Measurements from ENCODE around the gene AGBL4.
"Not testable (repeated sequence)": the region's sequence is repeated elsewhere in the genome, so short reads cannot be mapped to it uniquely, and the experiment has no call there.

AGBL4 gene

GRCh38 chr1:48524892-48525467 lies 1498.8 kb downstream of the AGBL4 start:
- FAIRE-seq (no peak), DNase-seq (ENCODE audit: insufficient read length) (no peak)
- no peak for TF ChIP-seq POLR2AphosphoS5 (IDR thresholded peaks at IDR 0.05; ENCODE audit: low read depth, low read length)
- TF ChIP-seq TAF1 (IDR thresholded peaks at IDR 0.05; ENCODE audit: borderline replicate concordance, low read depth, low read length) = no peak
- TF ChIP-seq POLR2A (IDR thresholded peaks at IDR 0.05; ENCODE audit: low read depth, low read length) = no peak

GRCh38 chr1:48523558-48523957 lies 1500.2 kb downstream of the AGBL4 start:
- FAIRE-seq (no peak), DNase-seq (ENCODE audit: insufficient read length) (no peak)
- no peak for TF ChIP-seq POLR2AphosphoS5 (IDR thresholded peaks at IDR 0.05; ENCODE audit: low read depth, low read length)

- not testable (repeated sequence) for FAIRE-seq; DNase-seq (ENCODE audit: insufficient read length)
Measured at GRCh38 chr1:48519896-48520295, 1503.9 kb downstream of the AGBL4 start.

GRCh38 chr1:48506870-48507269 lies 1516.9 kb downstream of the AGBL4 start:
- no peak for FAIRE-seq
- no peak for DNase-seq (ENCODE audit: insufficient read length)
- TF ChIP-seq POLR2A (IDR thresholded peaks at IDR 0.05; ENCODE audit: low read depth, low read length) (no peak), POLR2AphosphoS5 (IDR thresholded peaks at IDR 0.05; ENCODE audit: low read depth, low read length) (no peak), TAF1 (IDR thresholded peaks at IDR 0.05; ENCODE audit: borderline replicate concordance, low read depth, low read length) (no peak)

GRCh38 chr1:48500541-48501450 lies 1523.0 kb downstream of the AGBL4 start:
- DNase-seq (ENCODE audit: insufficient read length) = no peak
- TF ChIP-seq TAF1 (IDR thresholded peaks at IDR 0.05; ENCODE audit: borderline replicate concordance, low read depth, low read length) (no peak), POLR2AphosphoS5 (IDR thresholded peaks at IDR 0.05; ENCODE audit: low read depth, low read length) (no peak), POLR2A (IDR thresholded peaks at IDR 0.05; ENCODE audit: low read depth, low read length) (no peak)
- FAIRE-seq = no peak

- DNase-seq (ENCODE audit: insufficient read length) = no peak
- TF ChIP-seq POLR2A (IDR thresholded peaks at IDR 0.05; ENCODE audit: low read depth, low read length) (no peak), POLR2AphosphoS5 (IDR thresholded peaks at IDR 0.05; ENCODE audit: low read depth, low read length) (no peak), TAF1 (IDR thresholded peaks at IDR 0.05; ENCODE audit: borderline replicate concordance, low read depth, low read length) (no peak)
- no peak for FAIRE-seq
Measured at GRCh38 chr1:48499211-48499735, 1524.5 kb downstream of the AGBL4 start.

GRCh38 chr1:48498096-48498791 lies 1525.5 kb downstream of the AGBL4 start:
- FAIRE-seq (peak; percentile 5), DNase-seq (ENCODE audit: insufficient read length) (peak; percentile 15)
- no peak for TF ChIP-seq TAF1 (IDR thresholded peaks at IDR 0.05; ENCODE audit: borderline replicate concordance, low read depth, low read length)
- no peak for TF ChIP-seq POLR2A (IDR thresholded peaks at IDR 0.05; ENCODE audit: low read depth, low read length)
- TF ChIP-seq POLR2AphosphoS5 (IDR thresholded peaks at IDR 0.05; ENCODE audit: low read depth, low read length) = no peak

GRCh38 chr1:48495911-48496310 lies 1527.8 kb downstream of the AGBL4 start:
- TF ChIP-seq POLR2A (IDR thresholded peaks at IDR 0.05; ENCODE audit: low read depth, low read length) = no peak
- TF ChIP-seq TAF1 (IDR thresholded peaks at IDR 0.05; ENCODE audit: borderline replicate concordance, low read depth, low read length) = no peak
- no peak for TF ChIP-seq POLR2AphosphoS5 (IDR thresholded peaks at IDR 0.05; ENCODE audit: low read depth, low read length)
- DNase-seq (ENCODE audit: insufficient read length) (no peak), FAIRE-seq (no peak)

- DNase-seq (ENCODE audit: insufficient read length) = no peak
- TF ChIP-seq TAF1 (IDR thresholded peaks at IDR 0.05; ENCODE audit: borderline replicate concordance, low read depth, low read length) (no peak), POLR2AphosphoS5 (IDR thresholded peaks at IDR 0.05; ENCODE audit: low read depth, low read length) (no peak), POLR2A (IDR thresholded peaks at IDR 0.05; ENCODE audit: low read depth, low read length) (no peak)
- FAIRE-seq = no peak
Measured at GRCh38 chr1:48495166-48495565, 1528.6 kb downstream of the AGBL4 start.

GRCh38 chr1:48493970-48494769 lies 1529.6 kb downstream of the AGBL4 start:
- FAIRE-seq = no peak
- no peak for DNase-seq (ENCODE audit: insufficient read length)
- no peak for TF ChIP-seq TAF1 (IDR thresholded peaks at IDR 0.05; ENCODE audit: borderline replicate concordance, low read depth, low read length)
- TF ChIP-seq POLR2AphosphoS5 (IDR thresholded peaks at IDR 0.05; ENCODE audit: low read depth, low read length) = no peak

- DNase-seq (ENCODE audit: insufficient read length) (no peak), FAIRE-seq (no peak)
- TF ChIP-seq POLR2A (IDR thresholded peaks at IDR 0.05; ENCODE audit: low read depth, low read length) (no peak), TAF1 (IDR thresholded peaks at IDR 0.05; ENCODE audit: borderline replicate concordance, low read depth, low read length) (no peak)
Measured at GRCh38 chr1:48493041-48493440, 1530.7 kb downstream of the AGBL4 start.

Measured in GM12892 (cell line).